ENCODE measurements around the gene OGDH.
A peak's percentile ranks its signal among the peaks of the same experiment; 100 is the strongest.
"Not testable (repeated sequence)": the region's sequence is repeated elsewhere in the genome, so short reads cannot be mapped to it uniquely, and the experiment has no call there.

Gene OGDH

DNA sequence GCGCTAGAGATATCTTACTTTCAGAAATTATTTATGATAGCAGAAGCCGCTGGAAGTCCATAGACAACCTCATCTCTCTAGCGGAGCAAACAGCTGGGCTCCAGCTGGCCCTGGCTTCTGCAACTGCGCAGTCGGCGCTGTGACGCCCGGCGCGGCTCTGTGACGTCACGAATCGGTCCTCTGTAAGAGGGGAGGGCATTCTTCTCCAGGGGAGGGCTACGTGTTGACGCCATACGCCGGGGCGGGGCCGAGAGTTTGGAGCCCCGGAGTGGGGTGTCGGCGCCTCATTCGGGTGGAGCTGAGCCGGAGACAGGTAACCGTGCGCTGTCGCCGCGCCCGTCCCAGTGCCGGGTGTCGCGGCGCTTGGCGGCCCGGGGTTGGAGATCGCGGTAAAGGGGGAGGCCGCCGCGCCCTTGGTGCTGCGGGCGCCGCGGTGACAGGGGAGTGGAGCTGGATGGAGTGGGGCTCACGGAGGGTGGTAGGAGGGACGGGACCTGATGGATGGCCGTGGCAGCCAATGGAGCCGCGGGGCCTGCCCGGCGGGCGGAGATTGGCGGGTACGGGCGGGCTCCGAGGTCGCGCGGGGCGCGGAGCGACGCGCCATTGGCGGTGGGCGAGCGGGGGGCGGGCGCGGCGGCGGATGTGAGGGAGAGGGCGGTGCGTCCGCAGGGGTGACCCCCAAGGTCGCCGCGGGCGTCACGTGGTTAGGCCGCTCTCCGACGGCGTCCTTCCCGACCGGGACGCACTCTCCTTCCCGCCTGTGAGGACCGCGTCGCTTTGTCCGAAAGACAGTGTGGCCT is at the start of gene OGDH:
TSS of gene OGDH (plus strand) at position 287 of the 800 bp plus-strand sequence. CDS start 17,717 bp downstream, outside the sequence.
- peak; percentile 100 for DNase-seq (ENCODE audit: low read depth)
- TF ChIP-seq CTCF (IDR thresholded peaks at IDR 0.05; ENCODE audit: low read depth, low read length) (no peak), MYC (IDR thresholded peaks at IDR 0.05; ENCODE audit: low read depth, low read length) (peak; percentile 98), POLR2A (IDR thresholded peaks at IDR 0.05; ENCODE audit: extremely low read depth, insufficient read length) (peak; percentile 94)
- TF ChIP-seq, protein P1, sequence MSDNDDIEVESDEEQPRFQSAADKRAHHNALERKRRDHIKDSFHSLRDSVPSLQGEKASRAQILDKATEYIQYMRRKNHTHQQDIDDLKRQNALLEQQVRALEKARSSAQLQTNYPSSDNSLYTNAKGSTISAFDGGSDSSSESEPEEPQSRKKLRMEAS (IDR thresholded peaks at IDR 0.05; ENCODE audit: low read depth, low read length): peak; percentile 98
- peak within 1 kb of the TSS; percentile 93 for H3K4me3 ChIP-seq (ENCODE audit: low read depth, low read length)

GRCh38 chr7:44557485-44557884 is 48.9 kb upstream of the OGDH start:
- TF ChIP-seq MYC (IDR thresholded peaks at IDR 0.05; ENCODE audit: low read depth, low read length) (no peak), CTCF (IDR thresholded peaks at IDR 0.05; ENCODE audit: low read depth, low read length) (no peak), POLR2A (IDR thresholded peaks at IDR 0.05; ENCODE audit: extremely low read depth, insufficient read length) (no peak)
- TF ChIP-seq, protein P1 (IDR thresholded peaks at IDR 0.05; ENCODE audit: low read depth, low read length): no peak
- H3K4me3 ChIP-seq (ENCODE audit: low read depth, low read length): no peak overlapping the region
- no peak for DNase-seq (ENCODE audit: low read depth)

- no peak for DNase-seq (ENCODE audit: low read depth)
- TF ChIP-seq CTCF (IDR thresholded peaks at IDR 0.05; ENCODE audit: low read depth, low read length) (no peak), MYC (IDR thresholded peaks at IDR 0.05; ENCODE audit: low read depth, low read length) (no peak), POLR2A (IDR thresholded peaks at IDR 0.05; ENCODE audit: extremely low read depth, insufficient read length) (no peak)
- TF ChIP-seq, protein P1 (IDR thresholded peaks at IDR 0.05; ENCODE audit: low read depth, low read length): no peak
- H3K4me3 ChIP-seq (ENCODE audit: low read depth, low read length): no peak overlapping the region
Observed at GRCh38 chr7:44559485-44559884, 46.9 kb upstream of the OGDH start.

- TF ChIP-seq POLR2A (IDR thresholded peaks at IDR 0.05; ENCODE audit: extremely low read depth, insufficient read length) (no peak), CTCF (IDR thresholded peaks at IDR 0.05; ENCODE audit: low read depth, low read length) (no peak), MYC (IDR thresholded peaks at IDR 0.05; ENCODE audit: low read depth, low read length) (no peak)
- TF ChIP-seq, protein P1 (IDR thresholded peaks at IDR 0.05; ENCODE audit: low read depth, low read length): no peak
Observed at GRCh38 chr7:44561481-44561880, 44.9 kb upstream of the OGDH start.

DNA sequence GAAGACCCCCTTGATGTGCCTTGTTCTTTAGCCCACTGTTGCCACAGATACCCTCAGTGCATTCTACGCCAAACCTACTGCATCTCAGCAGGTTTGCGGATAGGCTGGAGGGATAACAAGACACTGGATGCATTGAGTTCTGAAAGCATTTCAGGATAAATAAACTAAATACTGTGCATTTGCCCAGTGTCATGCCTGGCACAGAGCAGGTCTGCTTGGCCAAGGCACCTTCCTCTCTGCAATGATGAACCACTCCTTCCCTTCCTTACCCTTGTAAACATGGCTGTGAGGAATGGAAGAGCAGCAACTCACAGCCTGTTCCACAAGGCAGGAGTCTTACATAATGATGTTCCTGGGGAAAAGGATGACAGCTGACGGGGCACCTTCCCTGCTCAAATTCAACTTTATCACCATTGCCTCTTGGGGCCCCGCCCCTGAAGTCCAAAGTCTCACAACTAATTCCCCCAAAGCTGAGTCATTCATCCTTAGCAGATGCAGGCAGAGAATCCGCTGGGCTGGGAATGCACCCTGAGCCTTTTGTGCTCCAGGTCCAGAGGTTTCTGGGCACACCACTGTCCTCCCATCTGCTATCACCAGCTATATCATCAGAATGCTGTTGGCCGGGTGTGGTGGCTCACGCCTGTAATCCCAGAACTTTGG is 44.3 kb upstream of the OGDH start:
- no peak overlapping the region for H3K4me3 ChIP-seq (ENCODE audit: low read depth, low read length)
- no peak for TF ChIP-seq CTCF (IDR thresholded peaks at IDR 0.05; ENCODE audit: low read depth, low read length)
- TF ChIP-seq MYC (IDR thresholded peaks at IDR 0.05; ENCODE audit: low read depth, low read length): no peak
- TF ChIP-seq POLR2A (IDR thresholded peaks at IDR 0.05; ENCODE audit: extremely low read depth, insufficient read length): no peak
- TF ChIP-seq, protein P1 (IDR thresholded peaks at IDR 0.05; ENCODE audit: low read depth, low read length): no peak
- DNase-seq (ENCODE audit: low read depth): no peak

More at GRCh38 chr7:44561481-44561880, 44.9 kb upstream of the OGDH start:
- DNase-seq (ENCODE audit: low read depth): no peak
- H3K4me3 ChIP-seq (ENCODE audit: low read depth, low read length): no peak overlapping the region

GRCh38 chr7:44562622-44562962 is 43.8 kb upstream of the OGDH start:
- DNase-seq (ENCODE audit: low read depth); H3K4me3 ChIP-seq (ENCODE audit: low read depth, low read length): not testable (repeated sequence)
